Measurements from ENCODE around the gene TMEM247.
"Not testable (repeated sequence)": the region's sequence is repeated elsewhere in the genome, so short reads cannot be mapped to it uniquely, and the experiment has no call there.

The TMEM247 gene

GRCh38 chr2:46517485-46517884 is 38.1 kb downstream of the TMEM247 start:
- no peak for DNase-seq

DNA sequence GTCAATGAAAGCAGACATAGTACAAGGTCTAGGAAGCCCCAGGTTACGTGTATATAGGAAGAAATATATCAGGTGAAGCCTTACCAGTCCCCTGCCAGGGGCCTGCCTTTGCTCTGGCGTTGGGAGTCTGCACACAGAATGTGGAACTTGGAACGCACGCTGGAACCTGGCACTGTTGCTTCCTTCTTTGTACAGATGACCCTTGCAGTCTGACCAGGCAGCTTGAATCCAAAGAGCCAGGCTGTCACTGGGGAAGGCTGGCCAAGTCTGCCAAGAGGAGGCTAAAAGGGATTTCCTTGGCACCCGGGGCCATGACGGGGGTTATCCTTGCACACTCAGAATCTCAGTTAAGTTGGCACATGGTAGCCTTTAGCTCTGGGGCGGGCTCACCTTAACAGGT is 39.5 kb downstream of the TMEM247 start:
- DNase-seq: no peak

DNA sequence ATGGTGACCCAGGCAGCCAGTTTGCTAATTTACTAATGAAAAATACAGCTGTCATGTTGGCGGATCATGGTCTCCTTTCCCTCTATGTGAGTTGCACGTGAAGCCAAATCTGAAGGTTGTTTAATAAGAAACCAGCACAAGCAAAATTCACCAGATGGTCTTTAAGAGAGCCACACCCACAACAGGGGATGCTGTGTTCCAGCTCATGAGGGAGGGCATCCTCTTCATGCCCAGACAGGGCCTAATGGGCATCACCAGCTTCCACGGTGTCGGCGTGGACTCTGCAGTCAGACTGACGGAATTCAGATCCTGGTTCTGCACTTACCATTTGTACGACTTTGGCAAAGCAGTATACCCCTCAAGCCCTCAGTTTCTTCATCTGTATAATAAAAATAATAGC is 39.9 kb downstream of the TMEM247 start:
- DNase-seq: no peak

GRCh38 chr2:46520130-46520711 is 40.9 kb downstream of the TMEM247 start:
- no peak for DNase-seq

DNA sequence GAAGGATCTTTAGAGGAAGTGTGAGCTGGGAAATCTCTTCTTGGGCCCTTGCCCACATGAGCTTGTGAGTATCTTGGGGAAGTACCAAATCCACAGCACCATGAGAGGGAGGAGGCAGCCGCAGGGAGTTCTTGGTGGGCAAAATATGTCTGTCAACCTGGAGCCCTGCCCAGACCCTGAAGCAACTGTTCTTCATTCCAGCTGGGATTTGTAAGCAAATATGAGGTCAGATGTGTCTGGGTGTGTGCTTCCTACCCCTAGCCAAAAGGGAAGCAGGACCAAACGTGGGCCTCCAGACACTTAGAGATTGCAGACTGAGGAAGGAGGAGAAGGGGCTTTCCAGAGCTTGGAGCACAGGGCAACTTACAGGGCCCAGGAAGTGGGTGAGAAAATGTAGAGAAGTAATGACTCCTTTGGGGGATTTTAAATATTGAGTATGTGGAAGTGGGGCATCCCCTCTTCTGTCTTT is 41.9 kb downstream of the TMEM247 start:
- no peak for DNase-seq

- not testable (repeated sequence) for DNase-seq
Observed at GRCh38 chr2:46522385-46522784, 43.0 kb downstream of the TMEM247 start.

DNA sequence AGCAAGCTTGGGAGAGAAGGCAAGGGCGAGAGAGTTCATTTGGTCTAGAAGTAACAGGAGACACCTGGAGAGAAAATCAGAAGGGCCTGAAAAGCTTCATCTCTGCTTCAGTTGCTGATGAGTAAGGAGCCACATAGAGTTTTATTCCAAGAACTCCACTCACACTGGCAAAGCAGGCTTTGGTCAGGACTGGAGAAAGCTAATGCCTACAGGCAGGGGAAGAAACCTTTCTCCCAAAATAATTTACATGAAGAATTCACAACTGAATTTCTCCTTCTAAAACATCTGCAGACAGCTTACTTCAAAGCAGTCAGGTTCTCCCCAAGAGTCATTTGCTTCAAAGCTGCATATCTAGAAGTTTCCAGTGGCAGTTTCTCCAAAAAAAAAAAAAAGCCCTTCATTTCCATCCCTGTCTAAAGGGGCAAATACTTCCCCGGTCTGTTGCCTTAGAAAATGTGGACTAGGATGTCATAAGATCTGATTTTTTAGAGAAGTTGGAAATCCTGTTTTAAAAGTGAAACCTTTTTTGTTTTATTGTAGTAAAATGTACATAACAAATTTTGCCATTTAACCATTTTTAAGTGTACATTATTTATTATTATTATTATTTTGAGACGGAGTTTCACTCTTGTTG is 46.3 kb downstream of the TMEM247 start:
- DNase-seq: no peak

- no peak for DNase-seq
Observed at GRCh38 chr2:46528880-46529279, 49.5 kb downstream of the TMEM247 start.

DNA sequence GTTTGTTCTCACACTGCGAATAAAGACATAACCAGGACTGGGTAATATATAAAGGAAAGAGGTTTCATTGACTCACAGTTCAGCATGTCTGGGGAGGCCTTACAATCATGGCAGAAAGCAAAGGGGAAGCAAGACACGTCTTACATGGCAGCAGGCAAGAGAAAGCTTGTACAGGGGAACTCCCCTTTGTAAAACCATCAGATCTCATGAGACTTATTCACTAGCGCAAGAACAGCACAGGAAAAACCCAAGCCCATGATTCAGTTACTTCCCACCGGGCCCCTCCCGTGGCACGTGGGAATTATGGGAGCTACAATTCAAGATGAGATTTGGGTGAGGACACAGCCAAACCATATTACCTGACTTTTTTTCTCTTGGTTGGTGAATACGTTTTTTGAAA is 51.3 kb downstream of the TMEM247 start:
- no peak for DNase-seq

DNA sequence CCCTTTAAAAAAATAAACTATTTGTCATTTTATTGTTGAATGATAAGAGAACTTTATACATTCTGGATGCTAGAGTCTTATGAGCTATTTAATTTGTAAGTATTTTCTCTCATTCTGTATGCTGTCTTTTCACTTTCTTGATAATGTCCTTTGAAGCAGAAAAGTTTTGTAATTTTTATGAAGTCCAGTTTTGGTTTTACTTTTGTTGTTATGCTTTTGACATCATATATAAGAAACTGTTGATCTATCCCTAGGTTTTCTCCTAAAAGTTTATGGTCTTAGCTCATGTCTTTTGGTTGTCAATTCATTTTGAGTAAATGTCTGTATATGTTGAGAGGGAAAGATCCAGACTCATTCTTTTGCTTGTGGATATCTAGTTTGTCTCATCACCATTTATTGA is 52.5 kb downstream of the TMEM247 start:
- DNase-seq: no peak

Data from SIG-M5 (cell line).